GM21447 (cell line): Measurements from ENCODE around the gene UBXN6.
A peak's percentile ranks its signal among the peaks of the same experiment; 100 is the strongest.

Source experiments
- ATAC-seq: cut with Tn5 transposase; IDR thresholded peaks from one replicate; pipeline ENCODE4 v1.9.1; 2021; ENCODE audit not compliant: unreplicated experiment

UBXN6 gene

DNA sequence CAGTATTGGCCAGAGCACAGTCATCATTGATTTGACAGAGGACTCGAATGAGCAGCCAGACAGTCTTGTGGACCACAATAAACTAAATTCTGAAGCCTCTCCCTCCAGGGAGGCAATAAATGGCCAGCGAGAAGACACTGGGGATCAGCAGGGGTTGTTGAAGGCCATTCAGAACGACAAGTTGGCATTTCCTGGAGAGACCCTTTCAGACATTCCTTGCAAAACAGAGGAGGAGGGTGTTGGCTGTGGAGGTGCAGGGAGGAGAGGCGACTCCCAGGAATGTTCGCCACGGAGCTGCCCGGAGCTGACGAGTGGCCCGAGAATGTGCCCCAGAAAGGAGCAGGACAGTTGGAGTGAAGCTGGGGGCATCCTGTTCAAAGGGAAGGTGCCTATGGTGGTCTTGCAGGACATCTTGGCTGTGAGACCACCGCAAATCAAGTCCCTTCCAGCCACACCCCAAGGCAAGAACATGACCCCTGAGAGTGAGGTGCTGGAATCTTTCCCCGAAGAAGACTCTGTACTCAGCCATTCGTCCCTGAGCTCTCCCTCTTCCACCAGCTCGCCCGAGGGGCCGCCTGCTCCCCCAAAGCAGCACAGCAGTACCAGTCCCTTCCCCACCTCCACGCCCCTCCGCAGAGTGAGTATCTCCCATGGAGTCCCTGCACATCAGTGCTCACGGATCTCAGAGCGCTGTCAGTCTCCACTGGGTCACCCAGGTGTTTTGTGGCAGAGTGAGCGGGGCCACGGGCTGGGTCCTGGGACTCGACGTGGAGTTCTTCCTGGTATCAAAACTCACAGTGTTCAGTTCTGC lies 48.3 kb downstream of the UBXN6 start:
- no peak for ATAC-seq

DNA sequence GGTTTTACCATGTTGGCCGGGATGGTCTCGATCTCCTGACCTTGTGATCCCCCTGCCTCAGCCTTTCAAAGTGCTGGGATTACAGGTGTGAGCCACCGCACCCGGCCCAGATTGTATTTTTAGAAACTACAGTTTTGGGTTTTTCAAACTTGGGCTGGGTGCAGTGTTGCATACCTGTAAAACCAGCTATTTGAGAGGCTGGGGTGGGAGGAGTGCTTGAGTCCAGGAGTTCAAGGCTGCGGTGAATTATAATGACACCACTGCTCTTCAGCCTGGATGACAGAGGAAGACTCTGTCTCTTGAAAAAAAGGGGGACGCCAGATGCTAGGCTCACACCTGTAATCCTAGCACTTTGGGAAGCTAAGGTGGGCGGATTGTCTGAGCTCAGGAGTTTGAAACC lies 51.0 kb downstream of the UBXN6 start:
- ATAC-seq, result no peak

DNA sequence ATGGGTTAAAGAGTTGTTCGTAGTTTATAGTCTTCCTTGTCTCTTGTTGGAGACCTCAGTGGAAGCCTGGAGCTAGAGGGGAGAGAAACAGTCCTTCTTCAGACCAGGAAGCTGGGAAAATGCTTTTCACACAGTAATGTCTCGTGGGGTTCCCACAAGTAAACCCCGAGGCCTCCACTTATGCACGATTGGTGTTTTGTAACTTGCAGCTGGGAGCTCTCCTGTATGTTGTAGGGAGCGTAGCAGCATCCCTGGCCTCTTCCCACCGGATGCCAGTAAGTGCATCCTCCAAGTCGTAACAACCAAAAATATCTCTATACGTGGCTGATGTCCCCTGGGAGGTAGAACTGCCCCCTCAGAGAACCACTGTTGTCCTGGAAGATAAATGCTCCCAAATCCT lies 51.6 kb downstream of the UBXN6 start:
- ATAC-seq, result no peak

DNA sequence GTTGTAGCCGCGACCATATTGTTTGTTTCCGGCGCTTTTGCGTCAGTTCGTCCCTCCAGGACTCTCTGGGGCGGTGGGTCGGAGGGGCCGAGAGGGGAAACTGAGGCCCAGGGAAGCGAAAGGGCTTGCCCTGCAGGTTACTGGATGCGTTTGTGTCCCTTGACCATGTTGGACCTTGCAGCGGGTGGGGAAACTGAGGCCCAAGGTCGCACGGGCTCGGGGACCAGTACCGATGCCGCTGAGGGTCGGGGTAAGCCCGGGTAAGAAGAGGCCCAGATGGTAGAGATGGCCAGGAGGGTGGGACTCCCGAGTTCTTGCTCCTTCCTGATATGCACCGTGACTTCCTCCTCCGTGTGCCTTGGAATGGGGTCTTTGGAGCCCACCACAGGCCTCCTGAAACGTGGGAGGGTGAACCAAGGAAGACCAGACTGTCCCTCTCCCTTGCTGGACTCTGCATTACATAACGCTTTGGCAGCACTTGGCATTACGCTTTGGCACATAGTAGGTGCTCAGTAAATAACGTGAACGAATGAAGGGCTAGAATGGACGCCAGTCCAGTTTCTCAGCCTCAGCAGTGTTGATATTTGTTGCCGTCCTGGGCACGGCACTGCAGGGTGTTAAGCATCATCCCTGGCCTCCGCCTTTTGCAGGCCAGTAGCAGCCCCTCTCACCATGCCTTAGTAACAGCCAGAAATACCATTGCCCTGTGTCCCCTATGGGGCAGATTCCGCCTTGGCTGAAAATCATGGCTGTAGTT lies 54.4 kb downstream of the UBXN6 start:
- no peak for ATAC-seq

DNA sequence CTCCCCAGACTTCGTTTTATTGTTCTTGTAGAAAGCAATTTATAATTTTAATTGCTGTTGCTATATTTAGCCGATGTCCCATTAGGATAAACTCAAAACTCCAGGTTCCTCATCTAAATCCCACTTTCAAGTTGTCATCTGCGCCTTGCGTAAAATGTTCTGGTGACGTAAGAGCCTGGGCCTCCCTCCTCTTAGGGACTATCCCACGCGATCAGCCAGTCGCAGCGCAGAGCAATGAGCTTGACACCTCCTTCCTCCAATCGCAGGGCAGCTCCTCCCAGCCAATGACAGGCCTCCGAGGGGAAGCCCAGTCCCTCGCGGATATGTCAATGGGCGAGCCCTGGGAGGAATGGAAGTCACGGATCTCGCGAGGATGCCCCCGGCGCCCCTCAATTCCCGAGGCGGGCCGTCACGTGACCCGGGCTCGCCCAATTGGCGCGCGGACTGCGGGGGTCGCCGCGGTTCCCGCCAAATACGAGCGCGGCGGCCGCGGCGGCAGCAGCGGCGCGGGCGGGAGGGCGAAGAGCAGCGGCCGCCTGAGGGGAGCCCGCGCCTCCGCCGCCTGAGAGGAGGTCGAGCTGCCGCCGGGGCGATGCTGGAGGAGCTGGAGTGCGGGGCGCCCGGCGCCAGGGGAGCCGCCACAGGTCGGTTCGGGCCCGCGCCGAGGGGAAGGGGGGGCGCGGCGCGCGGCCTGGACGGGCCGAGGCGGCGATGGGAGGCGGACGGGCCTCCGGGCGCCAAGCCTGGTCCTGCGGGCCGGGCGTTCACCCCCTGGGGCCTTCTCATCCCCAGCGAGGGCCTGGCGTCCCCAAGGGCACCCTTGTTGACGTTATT lies 55.2 kb downstream of the UBXN6 start, which contains the start of gene CHAF1A:
Gene CHAF1A (plus strand): TSS at position 470 of the 834 bp plus-strand sequence. CDS start 123 bp downstream, at position 593.
- ATAC-seq, result peak; percentile 81

DNA sequence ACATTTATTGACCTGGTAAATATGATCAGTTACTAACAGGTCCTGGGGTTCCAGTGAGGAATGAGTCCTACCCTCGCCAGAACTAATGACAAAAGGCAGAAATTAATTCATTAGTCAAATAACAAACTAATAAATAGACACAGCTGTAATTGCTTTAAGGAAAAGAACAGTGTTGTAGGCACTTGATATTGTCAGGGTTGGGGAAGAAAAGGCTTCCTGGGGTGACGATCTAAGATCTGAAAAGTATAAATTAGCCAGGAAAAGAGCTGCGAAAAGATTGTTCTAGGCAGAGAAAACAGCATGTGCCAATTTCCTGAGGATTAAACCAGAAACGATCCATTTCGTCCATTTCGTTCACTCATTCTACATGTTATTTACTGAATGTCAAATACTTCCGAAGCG lies 55.8 kb downstream of the UBXN6 start:
- no peak for ATAC-seq

DNA sequence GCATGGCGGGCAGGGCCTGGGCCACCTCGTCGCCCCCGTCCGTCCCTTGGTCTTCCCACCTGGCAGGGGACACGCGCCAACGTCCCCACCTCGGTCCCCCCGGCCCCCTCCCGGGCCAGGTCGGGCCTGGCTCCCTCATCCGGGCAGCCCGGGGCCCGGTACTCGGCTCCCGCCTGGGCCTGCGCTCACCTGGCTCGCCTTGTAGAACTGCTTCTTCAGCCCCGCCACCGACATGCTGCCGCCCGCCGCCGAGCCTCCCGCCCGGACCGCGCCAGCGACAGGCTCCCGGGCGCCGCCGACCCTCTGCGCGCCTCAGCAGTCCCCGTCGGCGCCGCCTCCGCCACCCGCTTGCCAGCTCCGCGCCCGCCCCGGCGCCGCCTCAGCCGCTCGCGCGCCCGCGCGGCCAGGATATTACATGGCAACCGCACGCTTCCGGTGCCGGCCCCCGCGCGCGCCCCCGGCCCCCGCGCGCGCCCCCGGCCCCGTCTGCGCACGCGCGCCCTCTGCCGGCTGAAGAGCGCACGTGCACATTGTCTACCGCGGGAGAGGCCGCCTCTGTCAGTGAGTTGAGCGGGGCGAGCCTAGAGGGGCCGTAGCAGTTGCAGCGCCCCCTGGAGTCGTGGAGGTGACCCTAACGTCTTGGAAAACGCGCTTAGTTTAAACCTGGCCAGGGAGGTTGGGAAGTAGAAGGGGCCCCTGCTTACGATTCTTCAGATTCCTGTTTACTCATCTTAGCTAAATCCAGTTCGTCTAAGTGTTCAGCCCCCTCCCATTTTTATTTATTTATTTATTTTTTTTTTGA lies 57.3 kb downstream of the UBXN6 start, which contains the start of gene SH3GL1:
Gene SH3GL1 (minus strand): TSS at position 413 of the 802 bp plus-strand sequence. CDS start 179 bp downstream, at position 234.
- peak; percentile 52 for ATAC-seq

DNA sequence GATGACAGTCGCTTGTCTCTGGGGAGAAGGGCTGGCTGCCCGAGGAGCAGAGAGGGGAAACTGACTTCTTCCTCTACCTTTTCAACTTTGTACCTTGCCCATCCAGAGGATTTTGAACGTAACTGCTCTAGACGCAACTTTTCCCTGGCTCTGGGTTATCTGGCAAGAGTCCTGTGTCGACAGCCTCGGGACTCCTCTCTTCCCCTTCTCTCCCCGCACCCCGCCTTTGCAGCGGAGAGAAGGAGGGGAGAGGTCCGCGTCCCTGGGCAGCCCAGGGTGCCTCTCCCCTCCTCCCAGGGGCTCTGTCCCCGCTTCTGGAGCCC lies 57.8 kb downstream of the UBXN6 start:
- peak; percentile 1 for ATAC-seq

DNA sequence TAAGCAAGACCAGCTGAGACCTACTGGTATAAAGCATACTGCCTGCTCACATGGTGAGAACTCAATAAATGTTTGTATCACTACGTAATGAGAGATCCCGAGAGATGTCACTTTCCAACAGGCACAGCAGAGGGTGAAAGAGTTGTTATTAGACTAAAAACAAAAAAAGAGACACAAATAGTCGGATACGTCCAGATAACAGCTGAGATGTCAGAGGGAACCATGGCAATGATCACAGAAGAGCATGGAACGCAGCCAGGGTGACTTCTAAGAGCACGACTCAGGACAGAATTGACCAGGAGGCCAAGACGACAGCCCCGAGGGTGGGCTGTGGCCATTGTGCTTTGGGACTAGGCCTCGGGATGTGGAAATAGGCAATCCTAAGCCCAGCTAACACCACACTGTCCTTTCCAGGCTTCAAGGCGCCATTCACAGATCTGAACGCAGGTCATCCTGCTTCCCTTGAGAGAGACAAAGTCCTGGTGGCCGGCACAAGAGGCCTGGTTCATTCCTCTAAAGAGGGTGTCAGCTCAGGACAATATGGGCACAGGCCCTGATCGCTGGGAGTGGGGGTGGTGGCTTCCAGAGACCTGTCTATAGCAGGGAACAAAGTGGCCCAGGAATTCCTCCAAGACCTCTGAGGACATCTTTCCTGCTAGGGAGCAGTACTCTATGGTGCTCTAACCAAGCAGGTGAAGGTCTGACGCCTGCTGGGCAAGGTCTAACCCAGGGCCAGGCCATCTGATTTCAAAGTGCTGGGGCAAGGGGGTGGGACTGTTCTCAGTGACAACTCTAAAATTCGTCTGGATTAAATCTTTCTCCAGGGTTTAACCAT lies 60.4 kb downstream of the UBXN6 start:
- no peak for ATAC-seq
